OCI-LY3 (cell line): ENCODE results near the gene PPIB.
"Not testable (repeated sequence)": the region's sequence is repeated elsewhere in the genome, so short reads cannot be mapped to it uniquely, and the experiment has no call there.

Experiments used
- H2AFZ ChIP-seq: fragments of 200-600, 300-600 bp; shearing (Covaris generic); 2 replicates; pipeline ENCODE4 v1.6.0; 2014; ENCODE audit warnings: antibody characterized with exemption, low read depth, low read length
- H3K27ac ChIP-seq: fragments of 200-600, 300-600 bp; sonication (generic); 2 replicates; pipeline ENCODE4 v1.5.1; 2014; ENCODE audit warnings: mild to moderate bottlenecking, low read length, moderate library complexity, mixed read lengths
- H3K27me3 ChIP-seq: fragments of 200-600, 300-600 bp; sonication (generic); 2 replicates; pipeline ENCODE4 v1.6.1; 2014; ENCODE audit warnings: low read depth, low read length, mixed read lengths
- H3K36me3 ChIP-seq: fragments of 200-600, 300-600 bp; sonication (generic); replicated peaks from 2 replicates; pipeline ENCODE3; 2014; ENCODE audit warnings: low read depth, low read length, mixed read lengths
- H3K4me1 ChIP-seq: fragments of 300-600, 200-600 bp; sonication (generic); 2 replicates; pipeline ENCODE4 v1.6.1; 2014; ENCODE audit warnings: low read length, mixed read lengths
- H3K4me2 ChIP-seq: fragments of 200-600, 300-600 bp; sonication (generic); 2 replicates; pipeline ENCODE4 v1.6.1; 2014; ENCODE audit warnings: low read length, mixed read lengths
- H3K4me3 ChIP-seq: fragments of 300-600, 200-600 bp; sonication (generic); 2 replicates; pipeline ENCODE4 v1.5.1; 2014; ENCODE audit warnings: antibody characterized with exemption, mild to moderate bottlenecking, low read length, moderate library complexity
- H3K79me2 ChIP-seq: fragments of 300-600, 200-600 bp; shearing (Covaris generic); 2 replicates; pipeline ENCODE4 v1.6.1; 2014; ENCODE audit warnings: mild to moderate bottlenecking, low read length, mixed read lengths
- H3K9ac ChIP-seq: fragments of 300-600, 200-600 bp; shearing (Covaris generic); 2 replicates; pipeline ENCODE4 v1.6.0; 2014; ENCODE audit warnings: mild to moderate bottlenecking, low read length, moderate library complexity
- H3K9me3 ChIP-seq: fragments of 200-600, 300-600 bp; shearing (Covaris generic); 2 replicates; pipeline ENCODE4 v1.6.1; 2014; ENCODE audit warnings: low read length, mixed read lengths; ENCODE audit not compliant: insufficient read depth
- H4K20me1 ChIP-seq: fragments of 200-600, 300-600 bp; sonication (generic); 2 replicates; pipeline ENCODE4 v1.6.1; 2016; ENCODE audit warnings: low read length, mixed read lengths; ENCODE audit not compliant: insufficient read depth
- CTCF ChIP-seq: fragments of 200-600, 300-600 bp; sonication (generic); IDR thresholded peaks from 2 replicates; pipeline ENCODE4 v1.5.1; 2014; ENCODE audit warnings: antibody characterized with exemption, low read length, low read depth
- EZH2phosphoT487 ChIP-seq: fragments of 200-600 bp; shearing (Covaris generic); IDR thresholded peaks from 2 replicates; pipeline ENCODE4 v1.6.1; 2018; ENCODE audit warnings: antibody characterized with exemption, mixed run types, low read depth

The PPIB gene

GRCh38 chr15:64121614-64122013, 41.2 kb downstream of the PPIB start:
- H2AFZ ChIP-seq = no peak overlapping the region
- TF ChIP-seq EZH2phosphoT487 (no peak), CTCF (no peak)
- no peak overlapping the region for H3K9ac ChIP-seq
- no peaks in the 10 kb centered on the region for H4K20me1 ChIP-seq
- H3K4me1 ChIP-seq = no peaks in the 10 kb centered on the region
- H3K9me3 ChIP-seq = no peaks in the 10 kb centered on the region
- H3K79me2 ChIP-seq = no peaks in the 10 kb centered on the region
- no peak overlapping the region for H3K4me2 ChIP-seq
- H3K27me3 ChIP-seq = no peaks in the 10 kb centered on the region
- no peak overlapping the region for H3K27ac ChIP-seq
- H3K4me3 ChIP-seq = no peak overlapping the region
- H3K36me3 ChIP-seq = peaks cover 49% of the 10 kb centered on the region

GRCh38 chr15:64120322-64120721, 42.5 kb downstream of the PPIB start:
- not testable (repeated sequence) for H3K4me2 ChIP-seq, H3K79me2 ChIP-seq, H3K27ac ChIP-seq, H3K9ac ChIP-seq, H3K9me3 ChIP-seq, H3K4me3 ChIP-seq, H4K20me1 ChIP-seq, H2AFZ ChIP-seq, H3K27me3 ChIP-seq, H3K4me1 ChIP-seq
- peaks cover 50% of the 10 kb centered on the region for H3K36me3 ChIP-seq

GRCh38 chr15:64117759-64118487, 44.9 kb downstream of the PPIB start:
- H3K4me2 ChIP-seq = no peak overlapping the region
- no peaks in the 10 kb centered on the region for H3K9me3 ChIP-seq
- H3K4me1 ChIP-seq = no peaks in the 10 kb centered on the region
- peaks cover 51% of the 10 kb centered on the region for H3K36me3 ChIP-seq
- no peaks in the 10 kb centered on the region for H3K27me3 ChIP-seq
- no peaks in the 10 kb centered on the region for H4K20me1 ChIP-seq
- TF ChIP-seq EZH2phosphoT487 = no peak
- no peak for TF ChIP-seq CTCF
- H3K9ac ChIP-seq = no peak overlapping the region
- H3K79me2 ChIP-seq = no peaks in the 10 kb centered on the region
- no peak overlapping the region for H3K27ac ChIP-seq
- H2AFZ ChIP-seq = no peak overlapping the region
- H3K4me3 ChIP-seq = no peak overlapping the region

GRCh38 chr15:64112904-64113303, 49.9 kb downstream of the PPIB start:
- no peaks in the 10 kb centered on the region for H3K9me3 ChIP-seq
- no peaks in the 10 kb centered on the region for H3K4me1 ChIP-seq
- no peak overlapping the region for H3K9ac ChIP-seq
- H3K79me2 ChIP-seq = peaks cover 37% of the 10 kb centered on the region
- peaks cover 33% of the 10 kb centered on the region for H4K20me1 ChIP-seq
- H3K4me2 ChIP-seq = no peak overlapping the region
- peaks cover 25% of the 10 kb centered on the region for H3K36me3 ChIP-seq
- no peaks in the 10 kb centered on the region for H3K27me3 ChIP-seq
- TF ChIP-seq EZH2phosphoT487 (no peak), CTCF (no peak)
- no peak overlapping the region for H3K27ac ChIP-seq
- no peak overlapping the region for H2AFZ ChIP-seq
- H3K4me3 ChIP-seq = no peak overlapping the region
